Neural progenitor cell (in vitro differentiated cells): Measurements from ENCODE around the gene IFNG. TPM values are rescaled to one million over a fixed set of nuclear protein-coding genes. Genes with fewer than 3 reads are reported as not detected.

ENCODE experiments used
- DNase-seq: peaks from one replicate; pipeline ENCODE4 v3.0.0-alpha.2; 2016; ENCODE audit warnings: low spot score
- H2AFZ ChIP-seq: fragments of 200-600 bp; sonication (generic); replicated peaks from 2 replicates; pipeline ENCODE4 v1.6.1; 2016; ENCODE audit warnings: antibody characterized with exemption
- H3F3A ChIP-seq: fragments of 200-600 bp; sonication (generic); 2 replicates; pipeline ENCODE4 v1.6.1; 2016; ENCODE audit warnings: antibody characterized with exemption, low read depth
- H3K27ac ChIP-seq: fragments of 200-600 bp; sonication (generic); 2 replicates; pipeline ENCODE4 v1.5.1; 2016; ENCODE audit warnings: mild to moderate bottlenecking
- H3K27me3 ChIP-seq: fragments of 200-600 bp; sonication (generic); 2 replicates; pipeline ENCODE4 v1.6.1; 2016; ENCODE audit warnings: mild to moderate bottlenecking, moderate library complexity
- H3K36me3 ChIP-seq: fragments of 200-600 bp; sonication (generic); 2 replicates; pipeline ENCODE4 v1.5.1; 2016
- H3K4me1 ChIP-seq: fragments of 200-600 bp; sonication (generic); 2 replicates; pipeline ENCODE4 v1.6.1; 2016; ENCODE audit warnings: mixed run types
- H3K4me2 ChIP-seq: fragments of 200-600 bp; sonication (generic); 2 replicates; pipeline ENCODE4 v1.6.1; 2016
- H3K4me3 ChIP-seq: fragments of 200-600 bp; sonication (generic); 2 replicates; pipeline ENCODE4 v1.5.1; 2016
- H3K79me2 ChIP-seq: fragments of 200-600 bp; sonication (generic); 2 replicates; pipeline ENCODE4 v1.6.1; 2016; ENCODE audit warnings: low read depth
- H3K9ac ChIP-seq: fragments of 200-600 bp; sonication (generic); 2 replicates; pipeline ENCODE4 v1.6.1; 2016
- H3K9me3 ChIP-seq: fragments of 200-600 bp; sonication (generic); 2 replicates; pipeline ENCODE4 v1.5.1; 2016; ENCODE audit warnings: low read depth
- H4K20me1 ChIP-seq: fragments of 200-600 bp; sonication (generic); 2 replicates; pipeline ENCODE4 v1.6.1; 2016; ENCODE audit warnings: low read depth
- H3K27ac Mint-ChIP-seq: 3 replicates; pipeline ENCODE4 v1.8.0; 2021; ENCODE audit warnings: mixed read lengths
- H3K27me3 Mint-ChIP-seq: 2 replicates; pipeline ENCODE4 v1.8.0; 2022; ENCODE audit warnings: low read depth, mild to moderate bottlenecking, inconsistent platforms, moderate library complexity, mixed read lengths; ENCODE audit not compliant: insufficient read depth
- H3K36me3 Mint-ChIP-seq: 3 replicates; pipeline ENCODE4 v1.8.0; 2021; ENCODE audit warnings: mixed read lengths
- H3K4me1 Mint-ChIP-seq: 3 replicates; pipeline ENCODE4 v1.8.0; 2021; ENCODE audit warnings: mixed read lengths
- H3K4me3 Mint-ChIP-seq: 3 replicates; pipeline ENCODE4 v1.8.0; 2021; ENCODE audit warnings: mild to moderate bottlenecking, moderate library complexity, mixed read lengths
- H3K9me3 Mint-ChIP-seq: 3 replicates; pipeline ENCODE4 v1.8.0; 2020; ENCODE audit warnings: mixed read lengths
- CTCF ChIP-seq: fragments of 200-600 bp; sonication (generic); IDR thresholded peaks from 2 replicates; pipeline ENCODE4 v1.5.1; 2017; ENCODE audit warnings: antibody characterized with exemption, mild to moderate bottlenecking
- EZH2 ChIP-seq: fragments of 200-600 bp; sonication (generic); IDR thresholded peaks from 2 replicates; pipeline ENCODE4 v1.6.1; 2017; ENCODE audit warnings: antibody characterized with exemption, mild to moderate bottlenecking, moderate library complexity
- EZH2phosphoT487 ChIP-seq: fragments of 200-600 bp; sonication (generic); IDR thresholded peaks from 2 replicates; pipeline ENCODE4 v1.6.1; 2017; ENCODE audit warnings: antibody characterized with exemption
- total RNA-seq: library from RNA; depleted of rRNA; stranded (reverse); fragments of >200 nt; gene quantifications from 2 replicates; pipeline ENCODE4 v1.2.3, GENCODE V29; 2015; ENCODE audit warnings: low replicate concordance

The IFNG gene
- total RNA-seq, 1 donor from 2014 or later = not detected

- Histone ChIP-seq H3F3A (peaks cover 7% of the 10 kb centered on the region), H4K20me1 (no peaks in the 10 kb centered on the region), H3K4me1 (peaks cover 3% of the 10 kb centered on the region), H3K9me3 (no peaks in the 10 kb centered on the region), H3K27ac (no peak overlapping the region), H3K27me3 (no peaks in the 10 kb centered on the region), H3K4me2 (no peak overlapping the region), H3K36me3 (no peaks in the 10 kb centered on the region), H2AFZ (no peak overlapping the region), H3K9ac (no peak overlapping the region), H3K4me3 (no peak overlapping the region), H3K79me2 (no peaks in the 10 kb centered on the region)
- Mint-ChIP-seq H3K36me3 (no peaks in the 10 kb centered on the region), H3K27me3 (no peaks in the 10 kb centered on the region), H3K4me3 (no peak overlapping the region), H3K9me3 (no peaks in the 10 kb centered on the region), H3K27ac (no peak overlapping the region), H3K4me1 (peaks cover 3% of the 10 kb centered on the region)
- no peak for DNase-seq
- TF ChIP-seq EZH2phosphoT487 = no peak
Observed at GRCh38 chr12:68206446-68206845, 46.9 kb upstream of the IFNG start.

DNA sequence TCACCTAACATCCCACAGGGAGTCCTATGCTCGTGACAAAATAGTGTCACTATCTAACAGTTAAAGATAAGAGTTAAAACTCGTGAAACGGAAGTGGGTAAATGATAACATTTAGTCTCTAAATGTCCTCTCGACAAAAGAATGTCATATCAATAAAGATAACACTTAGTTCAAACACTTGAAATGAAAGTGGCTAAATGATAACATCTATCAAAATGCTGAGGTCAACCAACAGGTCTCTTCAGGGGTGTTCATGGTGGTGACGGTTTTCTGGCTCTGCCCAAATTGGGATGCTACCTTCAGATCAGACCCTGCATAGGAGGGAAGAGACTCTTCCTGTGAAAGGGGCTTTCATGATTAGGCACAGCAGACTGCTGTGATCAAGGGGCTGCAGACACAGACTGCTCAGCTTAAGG is 43.9 kb upstream of the IFNG start:
- no peak overlapping the region for H3K4me3 ChIP-seq
- Mint-ChIP-seq H3K4me3 (no peak overlapping the region), H3K36me3 (no peaks in the 10 kb centered on the region), H3K27ac (no peak overlapping the region), H3K4me1 (peaks cover 5% of the 10 kb centered on the region), H3K27me3 (no peaks in the 10 kb centered on the region), H3K9me3 (no peaks in the 10 kb centered on the region)
- no peaks in the 10 kb centered on the region for H3K79me2 ChIP-seq
- H2AFZ ChIP-seq = no peak overlapping the region
- no peaks in the 10 kb centered on the region for H4K20me1 ChIP-seq
- H3K9me3 ChIP-seq = no peaks in the 10 kb centered on the region
- H3K4me1 ChIP-seq = peaks cover 13% of the 10 kb centered on the region
- H3K27ac ChIP-seq = no peak overlapping the region
- no peaks in the 10 kb centered on the region for H3K36me3 ChIP-seq
- TF ChIP-seq EZH2phosphoT487 (no peak), EZH2 (no peak)
- no peak overlapping the region for H3K4me2 ChIP-seq
- H3K27me3 ChIP-seq = no peaks in the 10 kb centered on the region
- H3K9ac ChIP-seq = no peak overlapping the region
- DNase-seq = no peak
- H3F3A ChIP-seq = no peaks in the 10 kb centered on the region

DNA sequence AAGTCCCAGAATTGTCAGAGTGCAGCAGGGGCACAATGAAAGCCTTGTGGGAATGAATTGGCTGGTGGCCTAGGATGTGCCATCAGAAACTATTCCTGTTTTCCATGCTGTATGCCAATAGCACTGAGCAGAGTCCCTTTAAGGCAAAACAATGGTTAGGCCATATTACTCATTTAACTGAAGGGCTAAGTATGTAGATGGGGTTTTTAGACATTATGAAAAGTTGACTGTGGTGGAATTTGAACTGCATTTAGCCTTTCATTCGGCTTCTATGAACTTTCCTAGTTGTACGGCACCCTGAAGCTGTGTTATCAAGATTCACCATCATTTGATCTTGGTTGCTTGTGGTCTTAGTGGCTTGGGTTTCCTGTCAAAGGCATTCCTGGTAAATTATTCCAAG is 41.3 kb upstream of the IFNG start:
- Histone ChIP-seq H3K27ac (no peak overlapping the region), H3K4me2 (no peak overlapping the region), H3F3A (no peaks in the 10 kb centered on the region), H3K4me3 (no peak overlapping the region), H4K20me1 (no peaks in the 10 kb centered on the region), H3K9ac (no peak overlapping the region), H3K4me1 (peaks cover 13% of the 10 kb centered on the region), H3K79me2 (no peaks in the 10 kb centered on the region), H3K9me3 (no peaks in the 10 kb centered on the region), H3K36me3 (no peaks in the 10 kb centered on the region), H2AFZ (no peak overlapping the region), H3K27me3 (no peaks in the 10 kb centered on the region)
- Mint-ChIP-seq H3K4me1 (peaks cover 5% of the 10 kb centered on the region), H3K36me3 (no peaks in the 10 kb centered on the region), H3K4me3 (no peak overlapping the region), H3K27me3 (no peaks in the 10 kb centered on the region), H3K9me3 (no peaks in the 10 kb centered on the region), H3K27ac (no peak overlapping the region)
- no peak for DNase-seq
- no peak for TF ChIP-seq EZH2
- TF ChIP-seq EZH2phosphoT487 = no peak
- no peak for TF ChIP-seq CTCF

GRCh38 chr12:68199127-68199526 is 39.6 kb upstream of the IFNG start:
- no peak overlapping the region for H3K27ac ChIP-seq
- no peaks in the 10 kb centered on the region for H3F3A ChIP-seq
- H3K9me3 ChIP-seq = no peaks in the 10 kb centered on the region
- H3K4me1 ChIP-seq = peaks cover 13% of the 10 kb centered on the region
- peak overlapping the region; percentile 37 for H3K4me2 ChIP-seq
- peak overlapping the region; percentile 65 for H2AFZ ChIP-seq
- no peaks in the 10 kb centered on the region for H4K20me1 ChIP-seq
- no peaks in the 10 kb centered on the region for H3K27me3 ChIP-seq
- Mint-ChIP-seq H3K27ac (no peak overlapping the region), H3K4me1 (peaks cover 5% of the 10 kb centered on the region), H3K36me3 (no peaks in the 10 kb centered on the region), H3K9me3 (no peaks in the 10 kb centered on the region), H3K4me3 (no peak overlapping the region), H3K27me3 (no peaks in the 10 kb centered on the region)
- H3K9ac ChIP-seq = no peak overlapping the region
- no peak for DNase-seq
- TF ChIP-seq EZH2phosphoT487 = no peak
- no peak for TF ChIP-seq EZH2
- no peak for TF ChIP-seq CTCF
- H3K4me3 ChIP-seq = no peak overlapping the region
- H3K79me2 ChIP-seq = no peaks in the 10 kb centered on the region
- no peaks in the 10 kb centered on the region for H3K36me3 ChIP-seq
